A549 (cell line): ENCODE results near the gene ACE. TPM values are rescaled to one million over a fixed set of nuclear protein-coding genes. Genes with fewer than 3 reads are reported as not detected.

Source experiments
- ATAC-seq, 2 experiments: fragments of 200-7000 bp in 1 of 2; fragments of >200 bp in 1 of 2; cut with Nextera tagmentation in 1 of 2; cut with Tn5 transposase in 1 of 2; 3 replicates each; pipeline versions ENCODE4 v1.8.0 to v1.9.1; 2018 to 2020; ENCODE audit warnings: mild to moderate bottlenecking in 1 of 2, moderate library complexity in 1 of 2
- CTCF ChIA-PET: fragments of 300-600 bp; sonication (Branson Sonifier 250); formaldehyde crosslinking; extraction: SDS; loops from one replicate; lab custom pipeline; 2021; ENCODE audit warnings: antibody characterized with exemption, inconsistent platforms; lab: Yijun Ruan, JAX
- POLR2A ChIA-PET: fragments of 350-600 bp; formaldehyde crosslinking; extraction: SDS; loops from one replicate; lab custom pipeline; 2021; ENCODE audit warnings: antibody characterized with exemption, inconsistent platforms; lab: Yijun Ruan, JAX
- DNase-seq, 2 experiments: peaks; one replicate each; pipeline versions ENCODE4 v3.0.0 to v3.0.0-alpha.2; 2011 to 2016; ENCODE audit warnings: low read depth in 1 of 2, low spot score in 1 of 2
- FAIRE-seq: peaks from 2 replicates; lab custom pipeline; 2011; peaks lifted over from hg19 to GRCh38; lab: Jason Lieb, UNC
- H3K27ac ChIP-seq, 2 experiments: fragments of >200 bp; sonication (Bioruptor Twin); formaldehyde crosslinking; 3 replicates each; pipeline ENCODE4 v1.5.1; 2016 to 2017
- H3K4me1 ChIP-seq: fragments of >200 bp; sonication (Bioruptor Twin); formaldehyde crosslinking; 3 replicates; pipeline ENCODE4 v1.6.1; 2016
- H3K4me2 ChIP-seq: fragments of >200 bp; sonication (Bioruptor Twin); formaldehyde crosslinking; 3 replicates; pipeline ENCODE4 v1.6.1; 2016
- H3K4me3 ChIP-seq: fragments of >200 bp; sonication (Bioruptor Twin); formaldehyde crosslinking; 3 replicates; pipeline ENCODE4 v1.5.1; 2016
- H3K9me3 ChIP-seq: fragments of >200 bp; sonication (Bioruptor Twin); formaldehyde crosslinking; 3 replicates; pipeline ENCODE4 v1.6.1; 2016
- CBX8 ChIP-seq: fragments of 200-600 bp; sonication (generic); IDR thresholded peaks from 2 replicates; pipeline ENCODE4 v1.6.1; 2016
- CEBPB ChIP-seq, 2 experiments: fragments of >200 bp in 1 of 2; sonication (Bioruptor Twin) in 1 of 2; formaldehyde crosslinking in 1 of 2; IDR thresholded peaks; 2 replicates each; pipeline ENCODE4 v1.6.1; 2012 to 2016
- EHF ChIP-seq: fragments of 250-450 bp; sonication (Bioruptor Pico); IDR thresholded peaks from 2 replicates; pipeline ENCODE4 v1.5.0; 2020; ENCODE audit warnings: mild to moderate bottlenecking
- EP300 ChIP-seq, 2 experiments: fragments of >200 bp; sonication (Bioruptor Twin); formaldehyde crosslinking; IDR thresholded peaks; 2 replicates in 1 of 2; 3 replicates in 1 of 2; pipeline ENCODE4 v1.6.1; 2016 to 2017
- KDM1A ChIP-seq: fragments of 200-600 bp; sonication (generic); IDR thresholded peaks from 2 replicates; pipeline ENCODE4 v1.6.1; 2016; ENCODE audit warnings: low read depth, mild to moderate bottlenecking
- MAFK ChIP-seq: fragments of 450-650 bp; IDR thresholded peaks from 2 replicates; pipeline ENCODE4 v1.6.1; 2014; ENCODE audit not compliant: partially characterized antibody
- MAX ChIP-seq: IDR thresholded peaks from 2 replicates; pipeline ENCODE4 v1.6.1; 2012
- MAZ ChIP-seq: fragments of 150-350 bp; IDR thresholded peaks from 2 replicates; pipeline ENCODE4 v1.6.1; 2014; ENCODE audit warnings: antibody characterized with exemption, low read depth, low read length, borderline replicate concordance
- MYC ChIP-seq: IDR thresholded peaks from 2 replicates; pipeline ENCODE4 v1.6.1; 2012; ENCODE audit warnings: mild to moderate bottlenecking, inconsistent platforms, low read length, improper control_type of control experiment, borderline replicate concordance
- PHF8 ChIP-seq: fragments of 200-600 bp; sonication (generic); IDR thresholded peaks from 2 replicates; pipeline ENCODE4 v1.6.1; 2016; ENCODE audit warnings: low read depth, mild to moderate bottlenecking, antibody characterized with exemption, moderate library complexity, borderline replicate concordance
- TFCP2L1 ChIP-seq: fragments of 250-450 bp; sonication (Bioruptor Pico); IDR thresholded peaks from 2 replicates; pipeline ENCODE4 v1.5.0; 2021; ENCODE audit warnings: mild to moderate bottlenecking
- ZFP36 ChIP-seq: fragments of 450-650 bp; IDR thresholded peaks from 2 replicates; pipeline ENCODE4 v1.6.1; 2014; ENCODE audit warnings: borderline replicate concordance; ENCODE audit not compliant: partially characterized antibody
- WGBS: methylation state at CpG from one replicate; pipeline ENCODE4 v1.1.6; 2017; ENCODE audit errors: missing lambda C conversion rate; 5-methylcytosine and 5-hydroxymethylcytosine counted together
- polyA plus RNA-seq, 4 experiments: library from polyadenylated mRNA; depleted of rRNA in 3 of 4; stranded (reverse); fragments of >200 nt; fragmentation: RNase III in 1 of 4; extraction: RNeasy Plus Mini Kit Qiagen cat#74134 plus additional on column Dnase treatment in 1 of 4; gene quantifications; 2 replicates in 3 of 4; 3 replicates in 1 of 4; pipeline ENCODE4 v1.2.3, GENCODE V29; 2011 to 2017
- TF ChIP-seq, protein P1 (sequence below): IDR thresholded peaks from 2 replicates; pipeline ENCODE4 v1.6.1; 2012; ENCODE audit warnings: low read depth, borderline replicate concordance
- TF ChIP-seq, protein P2 (sequence below): fragments of 150-350 bp; IDR thresholded peaks from 2 replicates; pipeline ENCODE4 v1.6.1; 2014; ENCODE audit warnings: low read depth, mild to moderate bottlenecking, low read length
- TF ChIP-seq, protein P3 (sequence below): fragments of >200 bp; sonication (Bioruptor Twin); formaldehyde crosslinking; IDR thresholded peaks from 3 replicates; pipeline ENCODE4 v1.6.1; 2016

The ACE gene
- polyA plus RNA-seq, 2 of the 4 experiments (the other 2 are of a cell fraction) = 0.22 to 0.52 TPM

DNA sequence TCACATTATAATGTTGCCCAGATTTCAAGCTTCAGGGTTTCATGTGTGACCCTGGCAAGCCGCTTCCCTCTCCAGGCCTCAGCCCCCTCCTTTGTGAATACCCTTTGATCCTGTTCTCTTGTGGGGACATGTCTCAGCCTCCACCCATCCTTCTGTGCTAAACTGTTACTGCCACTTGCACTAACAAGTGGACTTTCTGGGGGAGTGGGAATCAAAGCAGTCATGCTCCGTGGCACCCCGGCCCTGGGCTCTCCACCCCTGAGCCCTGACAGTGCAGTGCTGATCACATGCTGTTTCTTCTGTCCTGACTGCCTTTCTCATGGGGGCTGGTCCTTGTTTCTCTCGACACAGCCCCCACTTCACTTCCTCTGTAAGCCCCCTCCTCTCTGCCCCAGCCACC, 63.7 kb downstream of the ACE start:
- ATAC-seq = no peak
- H3K9me3 ChIP-seq = no peaks in the 10 kb centered on the region
- H3K4me3 ChIP-seq = no peak overlapping the region
- TF ChIP-seq CBX8 = no peak
- TF ChIP-seq, protein P1, sequence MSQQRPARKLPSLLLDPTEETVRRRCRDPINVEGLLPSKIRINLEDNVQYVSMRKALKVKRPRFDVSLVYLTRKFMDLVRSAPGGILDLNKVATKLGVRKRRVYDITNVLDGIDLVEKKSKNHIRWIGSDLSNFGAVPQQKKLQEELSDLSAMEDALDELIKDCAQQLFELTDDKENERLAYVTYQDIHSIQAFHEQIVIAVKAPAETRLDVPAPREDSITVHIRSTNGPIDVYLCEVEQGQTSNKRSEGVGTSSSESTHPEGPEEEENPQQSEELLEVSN = no peak
- no peak for TF ChIP-seq EHF (CRISPR knock-in tag)
- no peak for TF ChIP-seq CEBPB (IDR thresholded peaks at IDR 0.05)
- TF ChIP-seq PHF8 = no peak
- TF ChIP-seq, protein P2, sequence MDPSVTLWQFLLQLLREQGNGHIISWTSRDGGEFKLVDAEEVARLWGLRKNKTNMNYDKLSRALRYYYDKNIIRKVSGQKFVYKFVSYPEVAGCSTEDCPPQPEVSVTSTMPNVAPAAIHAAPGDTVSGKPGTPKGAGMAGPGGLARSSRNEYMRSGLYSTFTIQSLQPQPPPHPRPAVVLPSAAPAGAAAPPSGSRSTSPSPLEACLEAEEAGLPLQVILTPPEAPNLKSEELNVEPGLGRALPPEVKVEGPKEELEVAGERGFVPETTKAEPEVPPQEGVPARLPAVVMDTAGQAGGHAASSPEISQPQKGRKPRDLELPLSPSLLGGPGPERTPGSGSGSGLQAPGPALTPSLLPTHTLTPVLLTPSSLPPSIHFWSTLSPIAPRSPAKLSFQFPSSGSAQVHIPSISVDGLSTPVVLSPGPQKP = no peak
- no peak for TF ChIP-seq TFCP2L1 (CRISPR knock-in tag)
- H3K27ac ChIP-seq = no peak overlapping the region
- 63% methylated on average over 4 of the region's 4 CpGs for WGBS
- CTCF ChIA-PET = no interaction called here
- H3K4me2 ChIP-seq = no peak overlapping the region
- POLR2A ChIA-PET = no interaction called here
- DNase-seq = no peak
- H3K4me1 ChIP-seq = no peaks in the 10 kb centered on the region
- FAIRE-seq = no peak

GRCh38 chr17:63542218-63542545, 65.3 kb downstream of the ACE start:
- no peak overlapping the region for H3K4me2 ChIP-seq
- FAIRE-seq = no peak
- WGBS = 89% methylated on average over 9 of the region's 9 CpGs

GRCh38 chr17:63542942-63543821, 66.3 kb downstream of the ACE start:
- no peak overlapping the region for H3K27ac ChIP-seq
- no peaks in the 10 kb centered on the region for H3K4me1 ChIP-seq
- no peak for DNase-seq
- WGBS = 64% methylated on average over 13 of the region's 15 CpGs
- CTCF ChIA-PET = interaction anchor here (0.6 to 3.9 kb wide), 4 partner anchors 23 to 871 kb away, joined by 3 to 18 read pairs (median 10); no protein-coding TSS in a partner anchor
- TF ChIP-seq MAX (no peak), MAZ (no peak), MAFK (no peak), EP300 (IDR thresholded peaks at IDR 0.05) (no peak), ZFP36 (no peak)
- no peak overlapping the region for H3K4me2 ChIP-seq
- peak in 1 of 2 experiments; percentile 35; a peak in 3 of 6 replicates for ATAC-seq
- no peak overlapping the region for H3K4me3 ChIP-seq
- H3K9me3 ChIP-seq = no peaks in the 10 kb centered on the region
- POLR2A ChIA-PET = no interaction called here
- FAIRE-seq = no peak

More at GRCh38 chr17:63542218-63542545, 65.3 kb downstream of the ACE start:
- no peak overlapping the region for H3K4me3 ChIP-seq
- no peak for ATAC-seq
- H3K4me1 ChIP-seq = no peaks in the 10 kb centered on the region
- no peak for DNase-seq
- H3K9me3 ChIP-seq = no peaks in the 10 kb centered on the region
- ChIA-PET POLR2A (no interaction called here), CTCF (interaction anchor here (0.8 to 1.2 kb wide), 3 partner anchors 24 to 70 kb away, joined by 3 to 4 read pairs (median 3); no protein-coding TSS in a partner anchor)
- TF ChIP-seq, protein P3, sequence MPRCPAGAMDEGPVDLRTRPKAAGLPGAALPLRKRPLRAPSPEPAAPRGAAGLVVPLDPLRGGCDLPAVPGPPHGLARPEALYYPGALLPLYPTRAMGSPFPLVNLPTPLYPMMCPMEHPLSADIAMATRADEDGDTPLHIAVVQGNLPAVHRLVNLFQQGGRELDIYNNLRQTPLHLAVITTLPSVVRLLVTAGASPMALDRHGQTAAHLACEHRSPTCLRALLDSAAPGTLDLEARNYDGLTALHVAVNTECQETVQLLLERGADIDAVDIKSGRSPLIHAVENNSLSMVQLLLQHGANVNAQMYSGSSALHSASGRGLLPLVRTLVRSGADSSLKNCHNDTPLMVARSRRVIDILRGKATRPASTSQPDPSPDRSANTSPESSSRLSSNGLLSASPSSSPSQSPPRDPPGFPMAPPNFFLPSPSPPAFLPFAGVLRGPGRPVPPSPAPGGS = no peak
- TF ChIP-seq KDM1A (no peak), MYC (no peak), EP300 (IDR thresholded peaks at IDR 0.05) (no peak), PHF8 (no peak)
- H3K27ac ChIP-seq = no peak overlapping the region
